ENCODE results near the gene MTFMT. TPM values are rescaled to one million over a fixed set of nuclear protein-coding genes. Genes with fewer than 3 reads are reported as not detected.

MTFMT gene
- total RNA-seq, 1 donor from 2014 or later: 12.3 TPM

DNA sequence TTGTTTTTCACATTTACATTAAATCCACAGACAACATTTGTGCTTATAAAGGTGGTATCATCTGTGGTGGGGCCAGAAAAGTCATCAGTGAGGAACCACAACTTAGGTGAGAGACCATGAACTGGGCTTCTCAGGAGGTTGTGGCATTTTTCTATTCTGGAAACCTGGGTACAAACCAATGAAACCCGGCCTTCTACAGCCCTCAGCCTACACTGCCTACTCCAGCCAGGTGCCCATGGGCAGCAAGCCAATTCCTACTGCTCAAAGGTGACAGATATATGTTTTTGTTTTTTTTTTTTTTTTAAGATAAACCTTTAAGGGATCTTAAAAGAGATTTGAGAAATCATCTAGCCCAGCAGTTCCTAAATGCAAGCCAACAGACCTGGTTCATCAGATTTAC lies 60.0 kb downstream of the MTFMT start:
- DNase-seq (ENCODE audit: low read depth): no peak
- no peak for TF ChIP-seq EZH2 (IDR thresholded peaks at IDR 0.05; ENCODE audit: insufficient read depth, low read length)
- TF ChIP-seq, protein P1, sequence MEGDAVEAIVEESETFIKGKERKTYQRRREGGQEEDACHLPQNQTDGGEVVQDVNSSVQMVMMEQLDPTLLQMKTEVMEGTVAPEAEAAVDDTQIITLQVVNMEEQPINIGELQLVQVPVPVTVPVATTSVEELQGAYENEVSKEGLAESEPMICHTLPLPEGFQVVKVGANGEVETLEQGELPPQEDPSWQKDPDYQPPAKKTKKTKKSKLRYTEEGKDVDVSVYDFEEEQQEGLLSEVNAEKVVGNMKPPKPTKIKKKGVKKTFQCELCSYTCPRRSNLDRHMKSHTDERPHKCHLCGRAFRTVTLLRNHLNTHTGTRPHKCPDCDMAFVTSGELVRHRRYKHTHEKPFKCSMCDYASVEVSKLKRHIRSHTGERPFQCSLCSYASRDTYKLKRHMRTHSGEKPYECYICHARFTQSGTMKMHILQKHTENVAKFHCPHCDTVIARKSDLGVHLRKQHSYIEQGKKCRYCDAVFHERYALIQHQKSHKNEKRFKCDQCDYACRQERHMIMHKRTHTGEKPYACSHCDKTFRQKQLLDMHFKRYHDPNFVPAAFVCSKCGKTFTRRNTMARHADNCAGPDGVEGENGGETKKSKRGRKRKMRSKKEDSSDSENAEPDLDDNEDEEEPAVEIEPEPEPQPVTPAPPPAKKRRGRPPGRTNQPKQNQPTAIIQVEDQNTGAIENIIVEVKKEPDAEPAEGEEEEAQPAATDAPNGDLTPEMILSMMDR (IDR thresholded peaks at IDR 0.05; ENCODE audit: insufficient read depth, low read depth, low read length): no peak
- Histone ChIP-seq H3K79me2 (ENCODE audit: insufficient read depth, low read length) (no peaks in the 10 kb centered on the region), H4K20me1 (ENCODE audit: insufficient read depth, low read length) (no peaks in the 10 kb centered on the region), H3K4me3 (ENCODE audit: insufficient read depth, low read depth, low read length) (no peak overlapping the region), H3K9ac (ENCODE audit: low read length) (no peak overlapping the region), H3K27ac (ENCODE audit: low read depth, low read length) (no peak overlapping the region), H2AFZ (ENCODE audit: low read depth, low read length) (no peak overlapping the region), H3K27me3 (ENCODE audit: insufficient read depth, low read length) (no peaks in the 10 kb centered on the region), H3K4me1 (ENCODE audit: insufficient read depth, low read length) (no peaks in the 10 kb centered on the region), H3K36me3 (ENCODE audit: insufficient read depth, low read length) (peaks cover 41% of the 10 kb centered on the region), H3K9me3 (ENCODE audit: insufficient read depth, low read depth, low read length) (no peaks in the 10 kb centered on the region), H3K4me2 (ENCODE audit: low read length) (no peak overlapping the region)
- no peak for FAIRE-seq
- no peak overlapping the region for H3K4me3 Mint-ChIP-seq (ENCODE audit: unreplicated experiment)
- no peak overlapping the region for H3K27ac Mint-ChIP-seq (ENCODE audit: unreplicated experiment)
- peaks cover 15% of the 10 kb centered on the region for H3K36me3 Mint-ChIP-seq (ENCODE audit: low read depth, unreplicated experiment)
- H3K4me1 Mint-ChIP-seq (ENCODE audit: low read depth, unreplicated experiment): no peaks in the 10 kb centered on the region
- H3K27me3 Mint-ChIP-seq (ENCODE audit: low read depth, unreplicated experiment): no peaks in the 10 kb centered on the region
- no peaks in the 10 kb centered on the region for H3K9me3 Mint-ChIP-seq (ENCODE audit: unreplicated experiment)

DNA sequence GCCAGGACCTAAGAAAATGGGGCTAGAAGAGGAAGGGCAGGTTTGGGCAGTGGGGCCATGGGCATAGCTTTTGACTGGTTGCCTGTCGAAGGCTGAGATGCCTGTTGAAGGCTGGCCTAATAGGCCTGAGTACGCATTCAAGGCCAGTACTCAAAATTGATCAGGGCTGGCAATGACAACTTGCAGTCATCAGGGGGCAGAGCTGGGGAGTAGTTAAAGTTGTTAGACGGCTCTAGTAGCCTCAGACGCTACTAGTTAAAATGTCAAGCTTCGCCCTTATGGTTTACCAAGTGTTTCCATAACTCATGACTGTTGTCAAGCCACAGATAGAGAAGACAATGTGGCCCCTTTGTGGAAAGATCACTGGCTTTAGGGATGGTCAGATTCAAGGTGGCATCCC lies 68.4 kb downstream of the MTFMT start:
- peaks cover 40% of the 10 kb centered on the region for H3K36me3 Mint-ChIP-seq (ENCODE audit: low read depth, unreplicated experiment)

DNA sequence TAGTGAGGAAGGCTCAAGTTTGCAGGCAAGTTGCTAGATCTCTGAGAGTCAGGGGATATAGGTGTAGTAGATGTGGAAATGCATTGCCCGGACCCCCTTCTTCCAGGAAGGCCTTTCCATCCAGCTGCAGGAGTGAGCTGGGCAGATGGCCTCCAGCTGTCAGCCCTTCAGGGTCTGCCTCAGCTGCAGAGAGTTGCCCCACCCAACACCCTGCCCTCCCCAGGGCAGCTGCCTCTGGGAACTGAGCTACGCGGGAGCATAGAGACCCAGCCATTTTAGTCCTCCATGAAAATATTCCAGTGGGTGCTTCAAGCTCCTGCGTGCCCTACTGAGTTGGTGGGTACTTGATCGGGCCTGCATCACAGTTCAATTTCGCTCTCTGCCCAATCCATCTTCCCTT lies 69.3 kb downstream of the MTFMT start:
- Mint-ChIP-seq H3K4me1 (ENCODE audit: low read depth, unreplicated experiment) (no peaks in the 10 kb centered on the region), H3K27ac (ENCODE audit: unreplicated experiment) (no peak overlapping the region), H3K4me3 (ENCODE audit: unreplicated experiment) (no peak overlapping the region), H3K36me3 (ENCODE audit: low read depth, unreplicated experiment) (peaks cover 48% of the 10 kb centered on the region), H3K27me3 (ENCODE audit: low read depth, unreplicated experiment) (no peaks in the 10 kb centered on the region), H3K9me3 (ENCODE audit: unreplicated experiment) (no peaks in the 10 kb centered on the region)
- no peaks in the 10 kb centered on the region for H3K27me3 ChIP-seq (ENCODE audit: insufficient read depth, low read length)
- H3K27ac ChIP-seq (ENCODE audit: low read depth, low read length): no peak overlapping the region
- H3K79me2 ChIP-seq (ENCODE audit: insufficient read depth, low read length): no peaks in the 10 kb centered on the region
- TF ChIP-seq, protein P1 (IDR thresholded peaks at IDR 0.05; ENCODE audit: insufficient read depth, low read depth, low read length): no peak
- no peak for TF ChIP-seq EZH2 (IDR thresholded peaks at IDR 0.05; ENCODE audit: insufficient read depth, low read length)
- no peaks in the 10 kb centered on the region for H3K4me1 ChIP-seq (ENCODE audit: insufficient read depth, low read length)
- H3K9ac ChIP-seq (ENCODE audit: low read length): no peak overlapping the region
- no peak overlapping the region for H2AFZ ChIP-seq (ENCODE audit: low read depth, low read length)
- H3K4me3 ChIP-seq (ENCODE audit: insufficient read depth, low read depth, low read length): no peak overlapping the region
- no peaks in the 10 kb centered on the region for H4K20me1 ChIP-seq (ENCODE audit: insufficient read depth, low read length)
- no peak overlapping the region for H3K4me2 ChIP-seq (ENCODE audit: low read length)
- FAIRE-seq (no peak), DNase-seq (ENCODE audit: low read depth) (no peak)
- H3K36me3 ChIP-seq (ENCODE audit: insufficient read depth, low read length): peaks cover 41% of the 10 kb centered on the region
- no peaks in the 10 kb centered on the region for H3K9me3 ChIP-seq (ENCODE audit: insufficient read depth, low read depth, low read length)

More for the DNA sequence above, 68.4 kb downstream of the MTFMT start:
- no peaks in the 10 kb centered on the region for H3K9me3 ChIP-seq (ENCODE audit: insufficient read depth, low read depth, low read length)
- DNase-seq (ENCODE audit: low read depth): no peak
- H3K4me3 ChIP-seq (ENCODE audit: insufficient read depth, low read depth, low read length): no peak overlapping the region
- peaks cover 39% of the 10 kb centered on the region for H3K36me3 ChIP-seq (ENCODE audit: insufficient read depth, low read length)
- H3K4me1 ChIP-seq (ENCODE audit: insufficient read depth, low read length): no peaks in the 10 kb centered on the region
- Mint-ChIP-seq H3K27me3 (ENCODE audit: low read depth, unreplicated experiment) (no peaks in the 10 kb centered on the region), H3K9me3 (ENCODE audit: unreplicated experiment) (no peaks in the 10 kb centered on the region), H3K4me3 (ENCODE audit: unreplicated experiment) (no peak overlapping the region), H3K27ac (ENCODE audit: unreplicated experiment) (no peak overlapping the region), H3K4me1 (ENCODE audit: low read depth, unreplicated experiment) (no peaks in the 10 kb centered on the region)
- no peaks in the 10 kb centered on the region for H3K79me2 ChIP-seq (ENCODE audit: insufficient read depth, low read length)
- H3K9ac ChIP-seq (ENCODE audit: low read length): no peak overlapping the region
- no peaks in the 10 kb centered on the region for H3K27me3 ChIP-seq (ENCODE audit: insufficient read depth, low read length)
- H4K20me1 ChIP-seq (ENCODE audit: insufficient read depth, low read length): no peaks in the 10 kb centered on the region
- no peak overlapping the region for H3K27ac ChIP-seq (ENCODE audit: low read depth, low read length)
- no peak for TF ChIP-seq EZH2 (IDR thresholded peaks at IDR 0.05; ENCODE audit: insufficient read depth, low read length)
- H3K4me2 ChIP-seq (ENCODE audit: low read length): no peak overlapping the region
- no peak overlapping the region for H2AFZ ChIP-seq (ENCODE audit: low read depth, low read length)
- no peak for FAIRE-seq

Measured in astrocyte (in vitro differentiated cells and primary cell).